ENCODE results near the gene S1PR4. TPM values are rescaled to one million over a fixed set of nuclear protein-coding genes. Genes with fewer than 3 reads are reported as not detected.

The S1PR4 gene
- total RNA-seq, 4 donors from 2014 or later: 1.1 to 35.3 (median 9.4) TPM

GRCh38 chr19:3193256-3194105, 14.9 kb downstream of the S1PR4 start:
- ATAC-seq (ENCODE audit: low FRiP score): no peak
- no peak for TF ChIP-seq CTCF (IDR thresholded peaks at IDR 0.05)
- DNase-seq (ENCODE audit: low spot score): no peak

GRCh38 chr19:3194106-3195087, 15.8 kb downstream of the S1PR4 start:
- no peak for DNase-seq (ENCODE audit: low spot score)
- ATAC-seq (ENCODE audit: low FRiP score): no peak
- no peak for TF ChIP-seq CTCF (IDR thresholded peaks at IDR 0.05)

DNA sequence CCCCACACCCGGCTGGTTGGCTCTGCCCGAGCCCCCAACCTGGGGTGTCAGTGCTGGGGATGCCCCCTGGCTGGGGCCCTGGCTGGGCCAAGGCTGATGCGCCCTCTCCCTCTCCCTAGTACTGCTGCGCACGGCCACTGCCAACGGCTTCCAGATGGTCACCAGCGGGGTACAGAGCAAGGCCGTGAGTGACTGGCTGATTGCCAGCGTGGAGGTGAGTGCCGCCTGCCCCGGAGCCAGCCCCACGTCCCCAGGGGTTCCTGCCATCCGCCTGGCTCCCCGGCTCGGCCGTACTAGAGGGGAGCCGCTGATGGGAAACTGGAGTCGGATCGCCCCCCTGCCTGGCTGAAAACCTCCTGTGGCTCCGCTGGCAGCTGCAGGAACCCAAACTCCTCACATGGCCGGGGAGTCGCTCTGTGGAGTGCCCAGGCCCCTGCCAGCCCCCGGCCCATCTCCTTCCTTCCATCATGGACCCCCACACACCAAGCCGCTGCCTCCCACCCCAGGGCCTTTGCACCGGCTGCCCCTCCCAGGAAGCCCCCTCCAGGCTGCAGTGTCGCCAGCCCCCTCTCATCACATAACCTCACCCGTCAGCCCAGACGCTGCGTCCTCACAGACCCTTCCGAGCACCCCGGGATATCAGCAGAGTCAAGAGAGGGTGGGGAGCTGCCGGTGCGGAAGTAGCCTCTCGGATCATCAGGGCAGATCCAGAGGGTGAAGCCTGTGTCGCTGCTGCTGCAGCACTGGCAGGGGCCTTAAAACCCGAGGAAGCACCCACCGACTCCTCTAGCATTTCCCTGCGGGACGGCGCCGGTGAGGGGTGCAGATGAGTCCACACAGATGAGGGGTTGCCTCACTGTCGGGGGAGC, 17.7 kb downstream of the S1PR4 start:
- ATAC-seq (ENCODE audit: low FRiP score): no peak
- no peak for DNase-seq (ENCODE audit: low spot score)
- no peak for TF ChIP-seq CTCF (IDR thresholded peaks at IDR 0.05)

DNA sequence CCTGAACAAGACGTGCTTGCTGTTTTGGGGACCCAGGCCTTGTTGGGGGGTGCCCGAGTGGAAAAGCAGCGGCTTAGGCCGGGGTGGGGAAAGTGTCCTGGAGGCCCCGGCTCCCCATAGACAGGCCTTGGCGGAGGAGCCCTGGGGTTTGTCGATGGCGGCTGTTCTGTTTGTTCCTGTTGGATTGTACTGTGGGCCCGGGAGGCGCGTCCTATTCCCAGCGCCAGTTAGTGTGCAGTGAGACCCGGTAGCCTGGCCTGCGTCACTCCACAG, 18.3 kb downstream of the S1PR4 start:
- ATAC-seq (ENCODE audit: low FRiP score) (no peak), DNase-seq (ENCODE audit: low spot score) (no peak)
- no peak for TF ChIP-seq CTCF (IDR thresholded peaks at IDR 0.05)

DNA sequence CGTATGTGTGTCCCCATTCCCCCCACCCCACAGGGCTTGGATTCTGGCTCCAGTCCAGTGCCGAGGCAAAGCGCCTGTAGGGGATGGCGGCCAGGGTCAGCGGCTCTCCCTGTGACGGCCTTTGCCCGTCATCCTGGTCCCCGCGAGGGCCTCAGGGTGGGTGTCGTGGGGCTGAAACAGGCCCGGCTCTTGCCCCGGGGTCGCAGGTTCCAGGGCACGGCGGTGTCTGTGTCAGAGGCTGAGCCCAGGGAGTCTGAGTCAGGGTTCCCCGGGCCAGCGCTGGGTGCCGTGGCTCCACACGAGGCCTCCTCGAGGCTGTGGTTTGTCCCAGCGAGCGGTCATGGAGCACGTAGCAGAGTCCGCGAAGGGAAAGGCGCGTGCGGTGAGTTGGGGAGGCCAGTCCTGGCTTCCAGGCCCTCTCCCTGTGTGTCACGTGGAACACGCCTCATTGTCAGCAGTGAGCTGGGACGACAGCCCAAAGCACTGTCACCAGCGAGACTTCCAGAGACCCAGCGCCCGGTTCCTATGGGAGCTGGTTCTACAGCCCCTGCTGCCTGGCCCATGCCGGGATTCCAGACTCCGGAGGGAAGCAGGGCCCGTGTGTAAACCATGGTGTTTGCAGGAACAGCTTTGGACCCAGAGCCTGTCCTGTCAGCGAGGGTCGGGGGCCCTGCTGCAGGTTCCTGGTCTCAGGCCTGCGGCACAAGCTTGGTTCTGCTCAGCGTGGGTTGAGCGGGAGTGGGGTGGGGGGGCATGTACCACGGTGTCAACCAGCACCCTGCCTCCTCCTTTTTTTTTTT, 20.5 kb downstream of the S1PR4 start:
- ATAC-seq (ENCODE audit: low FRiP score) (no peak), DNase-seq (ENCODE audit: low spot score) (no peak)
- no peak for TF ChIP-seq CTCF (IDR thresholded peaks at IDR 0.05)

Measured in omental fat pad (tissue), 4 donors.